Fibroblast of lung (primary cell): Measurements from ENCODE around the gene LBR. TPM values are rescaled to one million over a fixed set of nuclear protein-coding genes. Genes with fewer than 3 reads are reported as not detected.

ENCODE experiments used
- DNase-seq, 2 donors: peaks; one replicate each; pipeline versions ENCODE4 v3.0.0 to v3.0.0-alpha.2; 2010; ENCODE audit warnings: low read depth in 2 of 2
- H2AFZ ChIP-seq: 2 replicates; pipeline ENCODE4 v1.5.1; 2012; ENCODE audit warnings: low read length, control low read depth, inconsistent platforms
- H3K27ac ChIP-seq: 2 replicates; pipeline ENCODE4 v1.5.1; 2011; ENCODE audit warnings: low read length, control low read depth; ENCODE audit not compliant: insufficient read depth
- H3K27me3 ChIP-seq: 2 replicates; pipeline ENCODE4 v1.5.1; 2011; ENCODE audit warnings: mild to moderate bottlenecking, low read length; ENCODE audit not compliant: control insufficient read depth, insufficient read depth
- H3K36me3 ChIP-seq: 2 replicates; pipeline ENCODE4 v1.5.1; 2011; ENCODE audit warnings: low read length; ENCODE audit not compliant: control insufficient read depth, insufficient read depth
- H3K4me1 ChIP-seq: 2 replicates; pipeline ENCODE4 v1.5.1; 2011; ENCODE audit warnings: low read length; ENCODE audit not compliant: control insufficient read depth, insufficient read depth; ENCODE audit errors: extremely low read depth
- H3K4me2 ChIP-seq: 2 replicates; pipeline ENCODE4 v1.5.1; 2011; ENCODE audit warnings: low read length, control low read depth; ENCODE audit not compliant: insufficient read depth; ENCODE audit errors: extremely low read depth
- H3K4me3 ChIP-seq, 4 experiments: fragments of 200-600 bp in 1 of 4; sonication (generic) in 1 of 4; replicated peaks in 1 of 4; 2 replicates each; pipeline ENCODE4 v1.5.1; 2011 to 2016; ENCODE audit warnings: low read length in 4 of 4, low read depth in 3 of 4, mild to moderate bottlenecking in 3 of 4, control low read depth in 2 of 4, inconsistent platforms in 1 of 4, mixed read lengths in 1 of 4; ENCODE audit not compliant: insufficient read depth in 1 of 4; ENCODE audit errors: control extremely low read depth in 1 of 4
- H3K79me2 ChIP-seq: 2 replicates; pipeline ENCODE4 v1.5.1; 2012; ENCODE audit warnings: mild to moderate bottlenecking, low read length, inconsistent platforms; ENCODE audit not compliant: control insufficient read depth, insufficient read depth
- H3K9ac ChIP-seq: 2 replicates; pipeline ENCODE4 v1.5.1; 2011; ENCODE audit warnings: mild to moderate bottlenecking, low read length, control low read depth; ENCODE audit not compliant: insufficient read depth
- H3K9me3 ChIP-seq: 2 replicates; pipeline ENCODE4 v1.5.1; 2012; ENCODE audit warnings: low read depth, low read length; ENCODE audit not compliant: control insufficient read depth, insufficient read depth
- H4K20me1 ChIP-seq: 2 replicates; pipeline ENCODE4 v1.5.1; 2011; ENCODE audit warnings: low read length; ENCODE audit not compliant: control insufficient read depth, insufficient read depth; ENCODE audit errors: extremely low read depth
- CTCF ChIP-seq, 2 donors: IDR thresholded peaks in 1 of 2; conservative IDR thresholded peaks in 1 of 2; 1 replicate in 1 of 2; 2 replicates in 1 of 2; pipeline ENCODE4 v1.5.1; 2011 to 2012; ENCODE audit warnings: low read length in 2 of 2, control low read depth in 1 of 2, inconsistent platforms in 1 of 2, low read depth in 1 of 2, mild to moderate bottlenecking in 1 of 2
- EZH2 ChIP-seq: IDR thresholded peaks from 2 replicates; pipeline ENCODE4 v1.5.1; 2012; ENCODE audit warnings: low read length, control low read depth, mild to moderate bottlenecking; ENCODE audit errors: missing control alignments
- polyA plus RNA-seq, 2 donors: library from polyadenylated mRNA; depleted of rRNA in 1 of 2; stranded (reverse) in 1 of 2; unstranded in 1 of 2; fragments of >200 nt; gene quantifications; 2 replicates each; pipeline ENCODE4 v1.2.1, GENCODE V29; 2011 to 2012; ENCODE audit warnings: missing spikeins in 1 of 2
- total RNA-seq: library from RNA; depleted of rRNA; stranded (reverse); fragments of >200 nt; gene quantifications from 2 replicates; pipeline ENCODE4 v1.2.1, GENCODE V29; 2014

LBR gene
- total and polyA plus RNA-seq, 2 donors (not counting 1 experiment from before 2014, with no cell fraction given) = 33.9 to 34.1 TPM

- no peaks in the 10 kb centered on the region for H3K9me3 ChIP-seq
- H3K36me3 ChIP-seq = peaks cover 8% of the 10 kb centered on the region
- no peak for TF ChIP-seq CTCF (conservative IDR thresholded peaks at IDR 0.05 in 1 of 2, IDR thresholded peaks at IDR 0.05 in 1 of 2; ENCODE audit: low read depth in 1 of 2, low read length in 2 of 2)
- TF ChIP-seq EZH2 = no peak
- no peaks in the 10 kb centered on the region for H4K20me1 ChIP-seq
- H3K79me2 ChIP-seq = no peaks in the 10 kb centered on the region
- H2AFZ ChIP-seq = no peak overlapping the region
- no peak overlapping the region for H3K9ac ChIP-seq
- H3K4me2 ChIP-seq = no peak overlapping the region
- no peaks in the 10 kb centered on the region for H3K27me3 ChIP-seq
- H3K4me3 ChIP-seq = no peak overlapping the region
- H3K27ac ChIP-seq = no peak overlapping the region
- DNase-seq = no peak
- H3K4me1 ChIP-seq = no peaks in the 10 kb centered on the region
These were observed 20.7 kb downstream of the LBR start for GRCh38 chr1:225406976-225407725.

DNA sequence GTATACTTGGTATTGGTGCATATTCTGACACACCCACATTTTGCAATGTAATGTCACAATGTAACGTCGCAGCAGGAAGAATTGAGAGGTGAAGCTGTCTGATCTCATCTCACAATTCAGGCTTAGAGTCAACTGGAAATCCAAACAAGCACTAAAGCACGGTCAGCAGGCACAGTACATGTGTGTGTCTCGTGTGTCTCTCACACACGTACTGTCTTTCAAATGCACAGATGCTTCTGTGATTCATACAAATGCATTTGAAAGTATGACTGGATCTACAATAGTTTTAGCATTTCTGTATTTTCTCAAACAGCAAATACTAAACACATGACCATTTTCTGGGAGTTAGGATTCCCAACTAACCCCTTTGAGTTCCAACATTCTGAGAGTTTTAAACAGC lies 26.9 kb downstream of the LBR start:
- Histone ChIP-seq H3K4me2 (no peak overlapping the region), H4K20me1 (no peaks in the 10 kb centered on the region), H3K9ac (no peak overlapping the region), H3K27ac (no peak overlapping the region), H3K4me3 (no peak overlapping the region), H2AFZ (no peak overlapping the region), H3K4me1 (no peaks in the 10 kb centered on the region), H3K79me2 (no peaks in the 10 kb centered on the region), H3K9me3 (no peaks in the 10 kb centered on the region), H3K36me3 (peaks cover 6% of the 10 kb centered on the region), H3K27me3 (no peaks in the 10 kb centered on the region)
- TF ChIP-seq EZH2 (no peak), CTCF (conservative IDR thresholded peaks at IDR 0.05 in 1 of 2, IDR thresholded peaks at IDR 0.05 in 1 of 2; ENCODE audit: low read depth in 1 of 2, low read length in 2 of 2) (no peak)
- DNase-seq = no peak

GRCh38 chr1:225396357-225396756 lies 31.5 kb downstream of the LBR start:
- no peak for TF ChIP-seq EZH2
- no peaks in the 10 kb centered on the region for H3K4me1 ChIP-seq
- H3K27ac ChIP-seq = no peak overlapping the region
- H3K4me2 ChIP-seq = no peak overlapping the region
- no peaks in the 10 kb centered on the region for H4K20me1 ChIP-seq
- H3K36me3 ChIP-seq = peaks cover 2% of the 10 kb centered on the region
- no peaks in the 10 kb centered on the region for H3K9me3 ChIP-seq
- no peak overlapping the region for H2AFZ ChIP-seq
- no peak overlapping the region for H3K9ac ChIP-seq
- no peaks in the 10 kb centered on the region for H3K79me2 ChIP-seq
- H3K4me3 ChIP-seq = no peak overlapping the region
- no peak for DNase-seq
- no peaks in the 10 kb centered on the region for H3K27me3 ChIP-seq
